GM21723 (cell line): ENCODE data around the gene ADGRL3.

Experiments
- ATAC-seq: cut with Tn5 transposase; IDR thresholded peaks from one replicate; pipeline ENCODE4 v1.9.1; 2021; ENCODE audit warnings: mild to moderate bottlenecking, moderate library complexity; ENCODE audit not compliant: unreplicated experiment

ADGRL3 gene

GRCh38 chr4:61770456-61770855 lies 570.3 kb downstream of the ADGRL3 start:
- no peak for ATAC-seq

GRCh38 chr4:61771056-61771455 lies 570.9 kb downstream of the ADGRL3 start:
- ATAC-seq = no peak

GRCh38 chr4:61772126-61772525 lies 572.0 kb downstream of the ADGRL3 start:
- ATAC-seq = no peak

GRCh38 chr4:61773655-61774245 lies 573.6 kb downstream of the ADGRL3 start:
- no peak for ATAC-seq

- ATAC-seq = no peak
Measured at GRCh38 chr4:61782133-61782532, 582.0 kb downstream of the ADGRL3 start.

- ATAC-seq = no peak
Measured at GRCh38 chr4:61783050-61783449, 582.9 kb downstream of the ADGRL3 start.

GRCh38 chr4:61785761-61786160 lies 585.6 kb downstream of the ADGRL3 start:
- no peak for ATAC-seq

- no peak for ATAC-seq
Measured at GRCh38 chr4:61786211-61786610, 586.1 kb downstream of the ADGRL3 start.

GRCh38 chr4:61795998-61796397 lies 595.9 kb downstream of the ADGRL3 start:
- ATAC-seq = no peak

- no peak for ATAC-seq
Measured at GRCh38 chr4:61799794-61800193, 599.7 kb downstream of the ADGRL3 start.

- ATAC-seq = no peak
Measured at GRCh38 chr4:61805227-61805626, 605.1 kb downstream of the ADGRL3 start.

- ATAC-seq = no peak
Measured at GRCh38 chr4:61805979-61806378, 605.9 kb downstream of the ADGRL3 start.

GRCh38 chr4:61812171-61812570 lies 612.0 kb downstream of the ADGRL3 start:
- ATAC-seq = no peak

GRCh38 chr4:61817071-61817470 lies 616.9 kb downstream of the ADGRL3 start:
- ATAC-seq = no peak

GRCh38 chr4:61820136-61820535 lies 620.0 kb downstream of the ADGRL3 start:
- ATAC-seq = no peak

- ATAC-seq = no peak
Measured at GRCh38 chr4:61824454-61824853, 624.3 kb downstream of the ADGRL3 start.

- ATAC-seq = no peak
Measured at GRCh38 chr4:61827907-61828391, 627.8 kb downstream of the ADGRL3 start.

GRCh38 chr4:61828960-61829359 lies 628.8 kb downstream of the ADGRL3 start:
- ATAC-seq = no peak

GRCh38 chr4:61831987-61832386 lies 631.9 kb downstream of the ADGRL3 start:
- ATAC-seq = no peak

GRCh38 chr4:61837395-61837794 lies 637.3 kb downstream of the ADGRL3 start:
- no peak for ATAC-seq

GRCh38 chr4:61838072-61838471 lies 637.9 kb downstream of the ADGRL3 start:
- ATAC-seq = no peak

GRCh38 chr4:61841714-61842113 lies 641.6 kb downstream of the ADGRL3 start:
- ATAC-seq = no peak

GRCh38 chr4:61851126-61851525 lies 651.0 kb downstream of the ADGRL3 start:
- ATAC-seq = no peak
